Fibroblast of pulmonary artery (primary cell): ENCODE measurements around the gene HRH1.
A peak's percentile ranks its signal among the peaks of the same experiment; 100 is the strongest.
"Not testable (repeated sequence)": the region's sequence is repeated elsewhere in the genome, so short reads cannot be mapped to it uniquely, and the experiment has no call there.

Experiments used
- DNase-seq: peaks from one replicate; pipeline ENCODE4 v3.0.0-alpha.2; 2010; ENCODE audit warnings: low read depth
- H3K4me3 ChIP-seq: replicated peaks from 2 replicates; pipeline ENCODE4 v1.5.1; 2011; ENCODE audit warnings: low read depth, mild to moderate bottlenecking, control low read depth, low read length, moderate library complexity
- CTCF ChIP-seq: IDR thresholded peaks from 2 replicates; pipeline ENCODE4 v1.5.1; 2011; ENCODE audit warnings: mild to moderate bottlenecking, control low read depth, low read length, inconsistent platforms; ENCODE audit errors: missing control alignments

The HRH1 gene

GRCh38 chr3:11154036-11154952, at the start of gene HRH1:
Gene HRH1 (plus strand): TSS chr3:11154493. CDS start chr3:11259038, 104,545 bp downstream.
- DNase-seq = peak; percentile 22
- TF ChIP-seq CTCF = no peak
- H3K4me3 ChIP-seq = peak within 1 kb of the TSS; percentile 84

- DNase-seq, H3K4me3 ChIP-seq: not testable (repeated sequence)
These were observed 41.0 kb upstream of the HRH1 start for GRCh38 chr3:11113316-11113715.

GRCh38 chr3:11115548-11115947, 38.7 kb upstream of the HRH1 start:
- no peak for DNase-seq
- no peak for TF ChIP-seq CTCF
- no peak overlapping the region for H3K4me3 ChIP-seq

GRCh38 chr3:11116336-11117059, 37.8 kb upstream of the HRH1 start:
- no peak overlapping the region for H3K4me3 ChIP-seq
- DNase-seq = no peak
- no peak for TF ChIP-seq CTCF

- no peak for TF ChIP-seq CTCF
- H3K4me3 ChIP-seq = no peak overlapping the region
- DNase-seq = no peak
These were observed 36.7 kb upstream of the HRH1 start for GRCh38 chr3:11117591-11117990.

- H3K4me3 ChIP-seq = no peak overlapping the region
- no peak for TF ChIP-seq CTCF
- peak; percentile 50 for DNase-seq
These were observed 36.1 kb upstream of the HRH1 start for GRCh38 chr3:11118181-11118682.

- H3K4me3 ChIP-seq = no peak overlapping the region
- peak; percentile 56 for DNase-seq
- TF ChIP-seq CTCF = no peak
These were observed 34.0 kb upstream of the HRH1 start for GRCh38 chr3:11120091-11120805.
